NCI-H2107 (cell line): ENCODE results near the gene BMAL2.

ENCODE experiments used
- DNase-seq: peaks from one replicate; lab custom pipeline; 2025; lab: John Stamatoyannopoulos, UW

BMAL2 gene

DNA sequence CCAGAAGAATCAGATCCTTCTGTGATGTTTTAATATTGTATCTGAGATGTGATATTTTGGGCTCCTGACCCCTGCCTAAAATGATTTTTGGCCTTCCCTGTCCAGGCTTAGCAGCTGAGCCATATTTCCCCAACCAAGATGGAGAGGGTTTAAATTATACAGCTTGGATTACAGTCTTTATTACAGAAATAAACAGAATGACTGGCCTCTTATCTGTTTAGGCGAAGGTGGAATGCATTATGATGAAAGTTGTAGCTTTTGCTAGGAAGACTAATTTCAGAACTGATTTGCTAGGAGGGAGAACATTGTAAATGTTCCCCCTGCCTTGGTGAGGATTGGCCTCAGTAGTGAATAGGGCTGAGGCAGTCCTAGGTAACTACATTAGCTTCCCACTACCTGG is 23.3 kb downstream of the BMAL2 start:
- DNase-seq = no peak

DNA sequence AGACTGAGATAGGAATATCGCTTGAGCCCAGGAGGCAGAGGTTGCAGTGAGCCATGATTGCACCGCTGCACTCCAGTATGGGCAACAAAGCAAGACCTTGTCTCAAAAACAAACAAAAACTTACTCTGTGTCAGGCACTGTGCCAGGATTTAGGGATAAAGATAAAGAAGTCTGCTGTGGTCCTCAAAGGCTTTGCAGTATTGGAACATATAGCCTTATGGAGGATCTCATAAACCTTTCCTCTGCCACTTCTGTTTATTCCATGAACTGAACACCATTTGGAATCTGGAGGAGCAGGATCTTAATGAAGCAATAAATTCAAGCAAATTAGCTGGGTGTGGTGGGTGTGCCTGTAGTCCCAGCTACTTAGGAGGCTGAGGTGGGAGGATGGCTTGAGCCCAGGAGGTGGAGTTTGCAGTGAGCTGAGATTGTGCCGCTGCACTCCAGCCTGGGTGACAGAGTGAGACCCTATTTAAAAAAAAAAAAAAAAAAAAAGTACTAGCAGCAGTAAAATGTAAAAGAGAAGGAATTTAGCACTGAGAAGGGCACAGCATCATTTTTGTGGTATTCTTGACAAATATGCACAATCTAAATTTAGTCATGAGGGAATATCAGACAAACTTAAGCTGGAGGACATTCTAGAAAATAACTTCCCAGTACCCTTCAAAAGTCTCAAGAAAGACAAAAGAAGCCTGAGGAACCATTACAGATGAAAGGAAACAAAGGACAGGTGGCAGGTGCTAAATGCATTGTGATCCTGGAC is 27.1 kb downstream of the BMAL2 start:
- DNase-seq = no peak

GRCh38 chr12:27361372-27361771 is 28.7 kb downstream of the BMAL2 start:
- no peak for DNase-seq

- no peak for DNase-seq
Observed at GRCh38 chr12:27366621-27367020, 34.0 kb downstream of the BMAL2 start.

DNA sequence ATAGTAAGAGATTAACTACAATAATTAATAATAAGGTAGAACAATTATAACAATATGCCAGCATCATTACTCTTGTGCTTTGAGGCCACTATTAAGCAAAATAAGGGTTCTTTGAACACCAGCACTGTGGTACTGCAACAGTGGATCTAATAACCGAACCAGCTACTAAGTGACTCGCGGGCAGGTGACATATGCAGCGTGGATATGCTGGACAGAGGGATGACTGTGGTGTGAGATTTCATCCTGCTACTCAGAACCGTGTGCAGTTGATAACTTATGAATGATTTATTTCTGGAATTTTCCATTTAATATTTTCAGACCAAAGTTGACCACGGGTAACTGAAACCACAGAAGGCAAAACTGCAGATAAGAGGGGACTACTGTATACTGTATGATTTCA is 34.4 kb downstream of the BMAL2 start:
- DNase-seq = no peak

GRCh38 chr12:27382171-27382795 is 49.6 kb downstream of the BMAL2 start:
- DNase-seq = no peak
